Stimulated activated naive B cell treated with anti-CD40 and anti-IgM and Interleukin-4, amounts not matched to agents 10 μg/mL and 1 μg/mL and 100 μg/mL, for 72 hours (primary cell): Measurements from ENCODE around the gene GPR176.
"Not testable (repeated sequence)": the region's sequence is repeated elsewhere in the genome, so short reads cannot be mapped to it uniquely, and the experiment has no call there.

ENCODE experiments used
- ATAC-seq, 2 donors: fragments of 150-1000 bp; cut with Tn5 transposase; replicated peaks; 2 replicates each; pipeline ENCODE4 v1.10.0; 2021; ENCODE audit warnings: moderate library complexity in 1 of 2
- DNase-seq: peaks from one replicate; pipeline ENCODE4 v3.0.0; 2021
- H3K27ac Mint-ChIP-seq: one replicate; pipeline ENCODE4 v1.8.0; 2022; ENCODE audit warnings: mild to moderate bottlenecking, mixed read lengths
- H3K27me3 Mint-ChIP-seq, 2 donors: one replicate each; pipeline ENCODE4 v1.8.0; 2022; ENCODE audit warnings: mixed read lengths in 2 of 2
- H3K36me3 Mint-ChIP-seq, 2 donors: one replicate each; pipeline ENCODE4 v1.8.0; 2022; ENCODE audit warnings: mixed read lengths in 2 of 2, mild to moderate bottlenecking in 1 of 2
- H3K4me1 Mint-ChIP-seq, 2 donors: one replicate each; pipeline ENCODE4 v1.8.0; 2022; ENCODE audit warnings: mixed read lengths in 2 of 2, mild to moderate bottlenecking in 1 of 2
- H3K4me3 Mint-ChIP-seq, 2 donors: one replicate each; pipeline ENCODE4 v1.8.0; 2022; ENCODE audit warnings: mild to moderate bottlenecking in 2 of 2, mixed read lengths in 2 of 2, moderate library complexity in 1 of 2
- H3K9me3 Mint-ChIP-seq, 2 donors: one replicate each; pipeline ENCODE4 v1.8.0; 2022; ENCODE audit warnings: mixed read lengths in 2 of 2, mild to moderate bottlenecking in 1 of 2

GPR176 gene

GRCh38 chr15:39924437-39924836 lies 4.4 kb upstream of the GPR176 start:
- Mint-ChIP-seq H3K4me3 (no peak overlapping the region), H3K4me1 (peaks cover 18 to 39% of the 10 kb centered on the region in 2 donors), H3K36me3 (no peaks in the 10 kb centered on the region), H3K27ac (no peak overlapping the region), H3K9me3 (no peaks in the 10 kb centered on the region), H3K27me3 (no peaks in the 10 kb centered on the region)
- ATAC-seq (no peak), DNase-seq (no peak)

- H3K4me3 Mint-ChIP-seq = peak overlapping the region; percentile 8 to 12
- no peaks in the 10 kb centered on the region for H3K36me3 Mint-ChIP-seq
- H3K27me3 Mint-ChIP-seq = peaks cover 10 to 11% of the 10 kb centered on the region in 2 donors
- peaks cover 26 to 52% of the 10 kb centered on the region in 2 donors for H3K4me1 Mint-ChIP-seq
- peak; percentile 6 for DNase-seq
- ATAC-seq = no peak
- H3K9me3 Mint-ChIP-seq = no peaks in the 10 kb centered on the region
- no peak overlapping the region for H3K27ac Mint-ChIP-seq
Observed at GRCh38 chr15:39922462-39923092, 2.5 kb upstream of the GPR176 start.

- H3K27ac Mint-ChIP-seq = peak overlapping the region; percentile 93
Observed at GRCh38 chr15:39921274-39921638, 1.2 kb upstream of the GPR176 start.

DNA sequence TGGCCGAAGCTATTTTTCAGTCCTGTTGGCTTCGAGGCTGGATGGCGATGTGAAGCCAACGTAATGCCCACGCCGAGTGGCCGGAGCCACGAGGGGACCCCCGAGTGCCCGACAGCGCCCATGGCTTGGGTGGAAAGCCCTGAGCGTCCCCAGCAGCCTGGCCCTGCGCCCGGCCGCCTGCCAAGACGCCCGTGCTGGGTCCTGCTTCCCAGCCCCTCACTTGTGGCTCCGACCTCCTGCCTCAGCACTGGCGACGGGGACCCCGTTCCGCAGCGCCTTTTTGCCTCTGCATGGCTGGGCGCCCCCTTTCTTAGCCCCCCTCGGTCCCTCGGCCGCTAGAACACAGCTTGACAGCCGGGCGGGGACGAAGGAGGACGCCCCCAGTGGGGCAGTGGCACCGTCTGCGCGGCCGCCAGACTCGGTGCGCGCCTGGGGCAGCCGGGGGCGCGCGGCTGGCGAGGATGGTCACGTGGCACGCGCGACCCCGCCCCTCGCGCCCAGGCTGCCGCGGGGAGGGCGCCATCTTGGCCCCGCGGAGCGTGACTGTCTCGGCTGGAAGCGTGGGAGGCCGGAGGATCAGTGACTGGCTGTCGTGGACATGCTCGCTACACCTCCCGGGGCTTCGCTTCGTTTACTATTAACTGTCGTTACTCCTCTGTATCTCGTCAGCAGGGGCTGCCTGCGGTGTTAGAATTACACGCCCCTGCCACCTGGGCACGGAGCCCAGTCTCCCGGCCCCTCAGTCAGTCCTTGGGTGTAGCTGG lies 626 bp upstream of the GPR176 start:
- peak; percentile 90 for ATAC-seq
- Mint-ChIP-seq H3K4me3 (peak overlapping the region; percentile 89 to 90), H3K27ac (peak overlapping the region; percentile 93), H3K36me3 (no peaks in the 10 kb centered on the region), H3K4me1 (peaks cover 26 to 51% of the 10 kb centered on the region in 2 donors), H3K9me3 (no peaks in the 10 kb centered on the region), H3K27me3 (peaks cover 11 to 13% of the 10 kb centered on the region in 2 donors)
- DNase-seq = peak; percentile 85

More at GRCh38 chr15:39921274-39921638, 1.2 kb upstream of the GPR176 start:
- H3K9me3 Mint-ChIP-seq = no peaks in the 10 kb centered on the region
- H3K36me3 Mint-ChIP-seq = no peaks in the 10 kb centered on the region
- peak overlapping the region; percentile 89 to 90 for H3K4me3 Mint-ChIP-seq
- peaks cover 11 to 13% of the 10 kb centered on the region in 2 donors for H3K27me3 Mint-ChIP-seq
- peaks cover 26 to 52% of the 10 kb centered on the region in 2 donors for H3K4me1 Mint-ChIP-seq
- ATAC-seq (no peak), DNase-seq (no peak)

DNA sequence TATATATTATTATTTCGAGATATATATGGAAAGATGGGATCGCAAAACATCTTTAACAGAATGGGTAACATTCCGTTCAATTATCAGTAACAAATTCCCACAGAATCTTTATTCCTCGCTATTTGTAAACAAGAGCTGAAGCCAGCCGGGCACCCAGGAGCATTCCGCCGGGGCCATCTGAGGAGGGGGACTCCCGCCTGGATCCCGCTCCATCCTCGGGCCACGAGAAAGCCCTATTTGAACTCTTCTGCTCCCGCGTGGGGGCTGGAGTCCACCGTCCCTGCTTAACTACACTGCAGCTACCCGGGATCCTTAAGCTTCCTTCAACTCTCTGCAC lies 687 bp downstream of the GPR176 start:
- Mint-ChIP-seq H3K4me3 (peak overlapping the region; percentile 71 to 90), H3K4me1 (peaks cover 21 to 39% of the 10 kb centered on the region in 2 donors), H3K36me3 (no peaks in the 10 kb centered on the region), H3K27me3 (peaks cover 11 to 13% of the 10 kb centered on the region in 2 donors), H3K27ac (no peak overlapping the region), H3K9me3 (no peaks in the 10 kb centered on the region)
- no peak for ATAC-seq
- no peak for DNase-seq

- ATAC-seq = no peak
- no peaks in the 10 kb centered on the region for H3K36me3 Mint-ChIP-seq
- no peaks in the 10 kb centered on the region for H3K9me3 Mint-ChIP-seq
- H3K27me3 Mint-ChIP-seq = peaks cover 11 to 13% of the 10 kb centered on the region in 2 donors
- DNase-seq = no peak
- H3K27ac Mint-ChIP-seq = peak overlapping the region; percentile 42
- peaks cover 18 to 36% of the 10 kb centered on the region in 2 donors for H3K4me1 Mint-ChIP-seq
- peak overlapping the region; percentile 66 to 90 for H3K4me3 Mint-ChIP-seq
Observed at GRCh38 chr15:39918688-39919385, 1.2 kb downstream of the GPR176 start.

GRCh38 chr15:39914977-39915376 lies 5.1 kb downstream of the GPR176 start:
- ATAC-seq (no peak), DNase-seq (no peak)
- Mint-ChIP-seq H3K9me3 (no peaks in the 10 kb centered on the region), H3K27ac (no peak overlapping the region), H3K36me3 (no peaks in the 10 kb centered on the region), H3K4me1 (peaks cover 10 to 17% of the 10 kb centered on the region in 2 donors), H3K4me3 (no peak overlapping the region), H3K27me3 (peaks cover 11 to 13% of the 10 kb centered on the region in 2 donors)

DNA sequence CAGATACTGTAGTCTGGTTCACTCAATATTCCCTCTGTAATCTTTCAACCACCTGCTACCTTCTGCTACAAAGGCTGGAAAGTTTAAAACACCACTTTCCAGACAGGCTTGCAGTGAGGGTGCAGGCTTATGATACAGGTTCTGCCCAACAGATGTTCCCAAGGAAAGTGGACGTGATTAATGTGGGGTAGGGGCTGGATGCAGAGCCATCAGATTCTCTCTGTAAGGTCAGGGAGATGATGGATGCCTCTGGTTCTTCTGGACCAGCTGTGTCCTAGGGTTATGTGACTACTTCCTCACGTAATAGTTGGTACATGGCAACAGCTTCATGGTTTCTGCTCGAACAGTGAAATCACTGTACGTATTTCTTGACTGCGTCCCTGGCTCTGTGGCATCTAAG lies 11.1 kb downstream of the GPR176 start:
- Mint-ChIP-seq H3K27ac (no peak overlapping the region), H3K9me3 (no peaks in the 10 kb centered on the region), H3K36me3 (no peaks in the 10 kb centered on the region), H3K4me3 (no peak overlapping the region), H3K4me1 (no peaks in the 10 kb centered on the region), H3K27me3 (no peaks in the 10 kb centered on the region)
- ATAC-seq = no peak
- no peak for DNase-seq

DNA sequence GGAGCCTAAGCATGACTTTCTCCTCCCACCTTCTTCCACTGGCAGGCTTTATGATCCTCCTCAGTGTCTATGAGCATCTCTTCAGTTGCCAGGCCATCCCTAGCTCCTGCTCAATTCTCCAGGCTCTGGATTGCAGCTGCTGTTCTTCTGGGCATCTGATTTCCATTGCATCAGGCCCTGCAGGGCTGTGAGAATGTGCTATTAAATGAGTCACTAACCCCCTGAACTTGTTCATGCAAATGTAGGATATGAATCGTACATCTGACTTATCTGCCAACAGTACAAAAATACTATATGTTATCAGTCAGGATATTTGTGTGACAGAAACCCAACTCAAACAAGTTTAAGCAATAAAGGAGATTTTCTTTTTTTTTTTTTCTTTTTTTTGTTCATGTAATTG lies 11.9 kb downstream of the GPR176 start:
- Mint-ChIP-seq H3K27me3 (no peaks in the 10 kb centered on the region), H3K4me1 (no peaks in the 10 kb centered on the region), H3K27ac (no peak overlapping the region), H3K36me3 (no peaks in the 10 kb centered on the region), H3K4me3 (no peak overlapping the region), H3K9me3 (no peaks in the 10 kb centered on the region)
- no peak for ATAC-seq
- no peak for DNase-seq

- Mint-ChIP-seq H3K4me1 (no peaks in the 10 kb centered on the region), H3K9me3 (no peaks in the 10 kb centered on the region)
Observed at GRCh38 chr15:39907216-39907615, 12.8 kb downstream of the GPR176 start.

DNA sequence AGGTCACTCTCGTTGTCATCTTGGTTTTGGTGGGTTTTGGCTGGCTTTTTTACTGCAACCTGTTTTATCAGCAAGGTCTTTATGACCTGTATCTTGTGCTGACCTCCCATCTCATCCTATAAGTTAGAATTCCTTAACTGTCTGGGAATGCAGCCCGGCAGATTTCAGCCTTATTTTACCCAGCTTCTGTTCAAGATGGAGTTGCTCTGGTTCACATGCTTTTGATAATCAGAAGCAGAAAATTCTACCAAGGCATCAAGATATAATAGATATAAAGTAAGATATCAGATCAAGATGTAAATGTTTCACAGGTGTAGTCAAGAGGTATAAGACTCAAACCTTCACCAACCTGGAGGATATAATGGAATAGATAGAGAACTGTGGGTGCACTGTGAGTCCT lies 16.0 kb downstream of the GPR176 start:
- H3K9me3 Mint-ChIP-seq = no peaks in the 10 kb centered on the region

More at GRCh38 chr15:39907216-39907615, 12.8 kb downstream of the GPR176 start:
- ATAC-seq = no peak
- H3K36me3 Mint-ChIP-seq = no peaks in the 10 kb centered on the region
- no peak for DNase-seq
- no peak overlapping the region for H3K4me3 Mint-ChIP-seq
- H3K27ac Mint-ChIP-seq = no peak overlapping the region
- no peaks in the 10 kb centered on the region for H3K27me3 Mint-ChIP-seq

GRCh38 chr15:39898317-39898716 lies 21.7 kb downstream of the GPR176 start:
- Mint-ChIP-seq H3K27me3 (peaks cover 0 to 9% of the 10 kb centered on the region in 2 donors), H3K36me3 (no peaks in the 10 kb centered on the region), H3K27ac (no peak overlapping the region), H3K4me3 (no peak overlapping the region), H3K9me3 (no peaks in the 10 kb centered on the region), H3K4me1 (no peaks in the 10 kb centered on the region)
- ATAC-seq (no peak), DNase-seq (no peak)

More for the DNA sequence above, 16.0 kb downstream of the GPR176 start:
- no peaks in the 10 kb centered on the region for H3K27me3 Mint-ChIP-seq
- ATAC-seq (no peak), DNase-seq (no peak)
- H3K4me1 Mint-ChIP-seq = no peaks in the 10 kb centered on the region
- no peak overlapping the region for H3K27ac Mint-ChIP-seq
- no peaks in the 10 kb centered on the region for H3K36me3 Mint-ChIP-seq
- H3K4me3 Mint-ChIP-seq = no peak overlapping the region

DNA sequence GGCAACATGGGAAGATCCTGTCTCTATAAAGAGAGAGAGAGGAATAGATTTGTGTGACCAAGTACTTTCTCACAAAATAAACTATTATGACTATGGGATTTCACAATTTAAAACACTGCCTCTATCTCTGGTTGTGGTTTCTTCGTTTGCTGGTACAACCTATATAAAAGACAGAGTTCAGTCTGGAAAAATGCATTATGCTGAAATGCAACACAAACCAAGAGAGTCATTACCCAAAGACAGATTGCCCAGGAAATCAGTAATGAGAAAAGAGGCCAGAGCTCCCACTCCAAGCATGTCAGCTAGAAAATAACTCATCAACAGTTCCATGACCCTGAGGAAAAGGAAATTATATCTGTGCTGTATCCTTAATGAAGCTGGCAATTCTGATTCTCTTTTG lies 23.2 kb downstream of the GPR176 start:
- no peaks in the 10 kb centered on the region for H3K9me3 Mint-ChIP-seq
- H3K27ac Mint-ChIP-seq = no peak overlapping the region
- H3K27me3 Mint-ChIP-seq = peaks cover 0 to 9% of the 10 kb centered on the region in 2 donors
- H3K36me3 Mint-ChIP-seq = no peaks in the 10 kb centered on the region
- DNase-seq (no peak), ATAC-seq (no peak)
- H3K4me3 Mint-ChIP-seq = no peak overlapping the region
- H3K4me1 Mint-ChIP-seq = no peaks in the 10 kb centered on the region

- Mint-ChIP-seq H3K9me3 (no peaks in the 10 kb centered on the region), H3K4me1 (no peaks in the 10 kb centered on the region), H3K27me3 (peaks cover 0 to 9% of the 10 kb centered on the region in 2 donors), H3K36me3 (no peaks in the 10 kb centered on the region), H3K4me3 (no peak overlapping the region), H3K27ac (no peak overlapping the region)
- ATAC-seq = no peak
- DNase-seq = no peak
Observed at GRCh38 chr15:39896101-39896500, 24.0 kb downstream of the GPR176 start.

- H3K27ac Mint-ChIP-seq, H3K4me3 Mint-ChIP-seq, H3K27me3 Mint-ChIP-seq, H3K4me1 Mint-ChIP-seq, H3K36me3 Mint-ChIP-seq, ATAC-seq, DNase-seq, H3K9me3 Mint-ChIP-seq: not testable (repeated sequence)
Observed at GRCh38 chr15:39893051-39893450, 27.0 kb downstream of the GPR176 start.
